Mucosa of rectum (tissue), 2 donors: ENCODE data around the gene NXPE3.
"Not testable (repeated sequence)": the region's sequence is repeated elsewhere in the genome, so short reads cannot be mapped to it uniquely, and the experiment has no call there.

Experiments
- H3K27ac ChIP-seq, 2 donors: one replicate each; pipeline ENCODE4 v1.7.0; 2013; ENCODE audit warnings: inconsistent platforms in 2 of 2, low read depth in 2 of 2, low read length in 2 of 2
- H3K27me3 ChIP-seq, 2 donors: one replicate each; pipeline ENCODE4 v1.7.0; 2013; ENCODE audit warnings: low read length in 2 of 2; ENCODE audit not compliant: control insufficient read depth in 2 of 2, insufficient read depth in 2 of 2
- H3K36me3 ChIP-seq, 2 donors: one replicate each; pipeline ENCODE4 v1.7.0; 2013; ENCODE audit warnings: low read length in 2 of 2; ENCODE audit not compliant: control insufficient read depth in 2 of 2, insufficient read depth in 2 of 2
- H3K4me1 ChIP-seq, 2 donors: one replicate each; pipeline ENCODE4 v1.7.0; 2013; ENCODE audit warnings: low read length in 2 of 2, mild to moderate bottlenecking in 1 of 2; ENCODE audit not compliant: control insufficient read depth in 2 of 2, insufficient read depth in 2 of 2
- H3K4me3 ChIP-seq, 2 donors: one replicate each; pipeline ENCODE4 v1.7.0; 2013; ENCODE audit warnings: low read length in 2 of 2
- H3K9ac ChIP-seq, 2 donors: one replicate each; pipeline ENCODE4 v1.7.0; 2013; ENCODE audit warnings: low read length in 2 of 2, low read depth in 1 of 2, mild to moderate bottlenecking in 1 of 2
- H3K9me3 ChIP-seq, 2 donors: one replicate each; pipeline ENCODE4 v1.7.0; 2013; ENCODE audit warnings: low read length in 2 of 2; ENCODE audit not compliant: control insufficient read depth in 2 of 2
- donor health status: healthy.
- donor health status: Normal muscosa, but diverticular disease.

Gene NXPE3

GRCh38 chr3:101858464-101859030 is 79.5 kb downstream of the NXPE3 start:
- Histone ChIP-seq H3K27me3 (no peaks in the 10 kb centered on the region), H3K36me3 (peaks cover 76 to 85% of the 10 kb centered on the region in 2 donors), H3K4me3 (no peak overlapping the region), H3K4me1 (peaks cover 11 to 25% of the 10 kb centered on the region in 2 donors), H3K9me3 (no peaks in the 10 kb centered on the region), H3K9ac (no peak overlapping the region), H3K27ac (no peak overlapping the region)

GRCh38 chr3:101859882-101860448 is 81.0 kb downstream of the NXPE3 start:
- Histone ChIP-seq H3K27me3 (no peaks in the 10 kb centered on the region), H3K4me1 (peaks cover 8 to 19% of the 10 kb centered on the region in 2 donors), H3K27ac (no peak overlapping the region), H3K9ac (no peak overlapping the region), H3K9me3 (no peaks in the 10 kb centered on the region), H3K36me3 (peaks cover 69 to 71% of the 10 kb centered on the region in 2 donors), H3K4me3 (no peak overlapping the region)

- Histone ChIP-seq H3K9ac (no peak overlapping the region), H3K4me1 (peaks cover 0 to 10% of the 10 kb centered on the region in 2 donors), H3K4me3 (no peak overlapping the region), H3K27me3 (no peaks in the 10 kb centered on the region), H3K27ac (no peak overlapping the region), H3K9me3 (no peaks in the 10 kb centered on the region), H3K36me3 (peaks cover 58 to 61% of the 10 kb centered on the region in 2 donors)
Observed at GRCh38 chr3:101861212-101861788, 82.3 kb downstream of the NXPE3 start.

GRCh38 chr3:101861789-101862415 is 82.9 kb downstream of the NXPE3 start:
- no peaks in the 10 kb centered on the region for H3K9me3 ChIP-seq
- no peaks in the 10 kb centered on the region for H3K27me3 ChIP-seq
- no peak overlapping the region for H3K4me3 ChIP-seq
- no peak overlapping the region for H3K27ac ChIP-seq
- H3K4me1 ChIP-seq: peaks cover 0 to 10% of the 10 kb centered on the region in 2 donors
- H3K36me3 ChIP-seq: peaks cover 52 to 55% of the 10 kb centered on the region in 2 donors
- no peak overlapping the region for H3K9ac ChIP-seq

GRCh38 chr3:101862416-101863165 is 83.6 kb downstream of the NXPE3 start:
- Histone ChIP-seq H3K27ac (no peak overlapping the region), H3K4me3 (no peak overlapping the region), H3K27me3 (no peaks in the 10 kb centered on the region), H3K9me3 (no peaks in the 10 kb centered on the region), H3K4me1 (peaks cover 0 to 8% of the 10 kb centered on the region in 2 donors), H3K36me3 (peaks cover 45 to 48% of the 10 kb centered on the region in 2 donors), H3K9ac (no peak overlapping the region)

GRCh38 chr3:101864926-101865325 is 85.9 kb downstream of the NXPE3 start:
- peaks cover 4 to 25% of the 10 kb centered on the region in 2 donors for H3K4me1 ChIP-seq
- H3K4me3 ChIP-seq, H3K27ac ChIP-seq, H3K9me3 ChIP-seq, H3K9ac ChIP-seq, H3K27me3 ChIP-seq: not testable (repeated sequence)
- H3K36me3 ChIP-seq: peaks cover 22 to 24% of the 10 kb centered on the region in 2 donors

- H3K36me3 ChIP-seq: peaks cover 13 to 14% of the 10 kb centered on the region in 2 donors
Observed at GRCh38 chr3:101865751-101866509, 86.9 kb downstream of the NXPE3 start.

GRCh38 chr3:101867511-101867910 is 88.5 kb downstream of the NXPE3 start:
- Histone ChIP-seq H3K36me3 (no peaks in the 10 kb centered on the region), H3K9me3 (no peaks in the 10 kb centered on the region), H3K27me3 (no peaks in the 10 kb centered on the region), H3K27ac (peak overlapping the region in 1 of 2 donors; percentile 35), H3K4me1 (peaks cover 4 to 22% of the 10 kb centered on the region in 2 donors), H3K9ac (no peak overlapping the region), H3K4me3 (no peak overlapping the region)

More at GRCh38 chr3:101865751-101866509, 86.9 kb downstream of the NXPE3 start:
- H3K4me1 ChIP-seq: peaks cover 4 to 25% of the 10 kb centered on the region in 2 donors
- no peak overlapping the region for H3K9ac ChIP-seq
- no peak overlapping the region for H3K27ac ChIP-seq
- no peak overlapping the region for H3K4me3 ChIP-seq
- no peaks in the 10 kb centered on the region for H3K27me3 ChIP-seq
- H3K9me3 ChIP-seq: no peaks in the 10 kb centered on the region

- Histone ChIP-seq H3K4me1 (peaks cover 4 to 22% of the 10 kb centered on the region in 2 donors), H3K9ac (no peak overlapping the region), H3K4me3 (no peak overlapping the region), H3K9me3 (no peaks in the 10 kb centered on the region), H3K36me3 (no peaks in the 10 kb centered on the region), H3K27ac (peak overlapping the region; percentile 70 to 72), H3K27me3 (no peaks in the 10 kb centered on the region)
Observed at GRCh38 chr3:101867996-101868395, 89.0 kb downstream of the NXPE3 start.
